BLaER1 treated with 17β-estradiol and CSF1 and Interleukin-3, amounts not matched to agents 10 nM and 100 nM (cell line): ENCODE results near the gene FCF1.

Experiments
- H3K27ac ChIP-seq, 11 experiments: shearing (Covaris generic); formaldehyde crosslinking; 2 replicates each; pipeline ENCODE4 v1.8.1; 2022
- H3K27me3 ChIP-seq, 11 experiments: shearing (Covaris generic); formaldehyde crosslinking; 2 replicates each; pipeline ENCODE4 v1.8.1; 2022
- H3K36me3 ChIP-seq, 11 experiments: shearing (Covaris generic); formaldehyde crosslinking; 2 replicates each; pipeline ENCODE4 v1.8.1; 2022
- H3K4me1 ChIP-seq, 10 experiments: shearing (Covaris generic); formaldehyde crosslinking; 2 replicates each; pipeline ENCODE4 v1.8.1; 2022
- H3K4me2 ChIP-seq, 11 experiments: shearing (Covaris generic); formaldehyde crosslinking; 2 replicates each; pipeline ENCODE4 v1.8.1; 2022
- H3K4me3 ChIP-seq, 10 experiments: shearing (Covaris generic); formaldehyde crosslinking; 2 replicates each; pipeline ENCODE4 v1.8.1; 2022
- H3K9ac ChIP-seq, 11 experiments: shearing (Covaris generic); formaldehyde crosslinking; 2 replicates each; pipeline ENCODE4 v1.8.1; 2022
- H3K9me3 ChIP-seq, 11 experiments: shearing (Covaris generic); formaldehyde crosslinking; replicated peaks in 1 of 11; 2 replicates each; pipeline ENCODE4 v1.8.1; 2022
- H4K20me1 ChIP-seq, 11 experiments: shearing (Covaris generic); formaldehyde crosslinking; 2 replicates each; pipeline ENCODE4 v1.8.1; 2022
- Cebpa-rat ChIP-seq, 11 experiments: shearing (Covaris generic); IDR thresholded peaks; 2 replicates each; pipeline ENCODE4 v1.8.1; 2022

Gene FCF1

DNA sequence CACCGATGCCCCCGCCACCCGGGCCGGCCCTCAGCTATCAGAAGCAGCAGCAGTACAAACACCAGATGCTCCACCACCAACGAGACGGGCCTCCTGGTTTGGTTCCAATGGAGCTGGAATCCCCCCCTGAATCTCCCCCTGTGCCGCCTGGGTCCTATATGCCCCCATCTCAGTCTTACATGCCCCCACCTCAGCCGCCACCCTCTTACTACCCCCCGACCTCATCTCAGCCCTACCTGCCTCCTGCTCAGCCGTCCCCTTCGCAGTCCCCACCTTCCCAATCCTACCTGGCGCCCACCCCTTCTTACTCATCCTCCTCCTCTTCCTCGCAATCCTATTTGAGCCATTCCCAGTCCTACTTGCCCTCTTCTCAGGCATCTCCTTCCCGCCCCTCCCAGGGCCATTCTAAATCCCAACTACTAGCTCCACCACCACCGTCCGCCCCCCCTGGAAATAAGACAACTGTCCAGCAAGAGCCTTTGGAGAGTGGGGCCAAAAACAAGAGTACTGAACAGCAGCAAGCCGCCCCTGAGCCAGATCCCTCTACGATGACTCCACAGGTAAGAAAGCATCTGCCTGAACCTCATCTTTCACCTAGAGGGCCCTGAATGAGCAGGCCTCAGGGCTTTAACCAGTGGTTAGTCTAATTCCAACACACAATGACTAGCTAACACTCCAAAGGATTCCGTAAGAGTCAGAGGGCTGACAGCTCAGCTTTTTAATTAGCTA lies 51.0 kb downstream of the FCF1 start:
- Histone ChIP-seq H3K9ac (peak overlapping the region; percentile 93 to 100 (median 99)), H3K36me3 (peaks cover 4 to 31% (median 12%) of the 10 kb centered on the region in 11 experiments; a peak in 13 of 22 replicates), H3K4me2 (peak overlapping the region; percentile 87 to 99 (median 95)), H3K4me3 (peak overlapping the region; percentile 78 to 99 (median 92)), H3K4me1 (peaks cover 37 to 50% (median 46%) of the 10 kb centered on the region in 10 experiments), H3K27ac (peak overlapping the region; percentile 89 to 99 (median 98)), H3K9me3 (no peaks in the 10 kb centered on the region), H4K20me1 (peaks cover 34 to 55% (median 52%) of the 10 kb centered on the region in 11 experiments; a peak in 20 of 22 replicates), H3K27me3 (no peaks in the 10 kb centered on the region)
- no peak for TF ChIP-seq Cebpa-rat (IDR thresholded peaks at IDR 0.05)

DNA sequence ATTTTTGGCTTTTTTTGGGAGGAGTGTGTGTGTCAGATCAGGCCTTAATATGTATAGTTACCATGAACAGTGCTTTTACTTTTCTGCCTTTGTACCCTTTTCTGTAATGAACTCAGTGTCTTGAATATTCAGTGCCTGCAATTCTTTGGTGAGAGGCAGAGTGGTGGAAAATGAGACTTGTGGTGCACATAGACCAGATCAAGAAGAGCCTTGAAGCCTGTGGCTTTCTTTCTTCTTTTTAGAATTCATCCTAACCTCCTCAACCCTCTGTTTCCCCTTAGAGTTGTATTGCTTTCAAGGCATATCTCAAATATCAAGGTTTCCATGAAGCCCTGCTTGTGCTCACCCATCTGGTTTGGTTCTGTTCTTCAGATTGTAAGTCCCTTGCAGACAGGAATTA lies 52.8 kb downstream of the FCF1 start:
- peaks cover 36 to 50% (median 45%) of the 10 kb centered on the region in 10 experiments for H3K4me1 ChIP-seq
- peaks cover 45 to 71% (median 67%) of the 10 kb centered on the region in 11 experiments; a peak in 20 of 22 replicates for H4K20me1 ChIP-seq

DNA sequence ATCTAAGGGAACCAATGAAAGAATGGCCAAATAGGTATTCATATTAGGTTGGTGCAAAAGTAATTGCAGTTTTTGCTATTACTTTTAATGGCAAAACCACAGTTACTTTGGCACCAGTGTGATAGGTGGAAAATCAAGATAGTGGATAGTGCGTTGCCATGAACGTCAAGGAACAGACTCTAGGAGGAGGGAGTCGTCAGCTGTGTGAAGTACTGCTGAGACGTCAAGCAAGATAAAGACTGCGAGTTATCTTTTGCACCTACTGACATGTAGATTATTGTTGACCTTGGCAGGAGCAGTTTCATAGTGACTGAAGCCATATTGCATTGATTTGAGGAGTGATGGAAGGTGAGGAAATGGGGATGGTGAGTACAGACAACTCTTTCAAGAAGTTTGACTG lies 58.5 kb downstream of the FCF1 start:
- H3K27me3 ChIP-seq = no peaks in the 10 kb centered on the region
- no peak overlapping the region for H3K4me3 ChIP-seq
- H3K27ac ChIP-seq = no peak overlapping the region
- peaks cover 67 to 100% (median 96%) of the 10 kb centered on the region in 11 experiments; a peak in 20 of 22 replicates for H4K20me1 ChIP-seq
- peaks cover 9 to 77% (median 55%) of the 10 kb centered on the region in 11 experiments; a peak in 21 of 22 replicates for H3K36me3 ChIP-seq
- no peaks in the 10 kb centered on the region for H3K9me3 ChIP-seq
- no peak overlapping the region for H3K4me2 ChIP-seq
- no peak overlapping the region for H3K9ac ChIP-seq
- TF ChIP-seq Cebpa-rat (IDR thresholded peaks at IDR 0.05) = no peak
- H3K4me1 ChIP-seq = peaks cover 22 to 26% (median 23%) of the 10 kb centered on the region in 10 experiments

More for the DNA sequence above, 52.8 kb downstream of the FCF1 start:
- TF ChIP-seq Cebpa-rat (IDR thresholded peaks at IDR 0.05) = no peak
- H3K27me3 ChIP-seq = no peaks in the 10 kb centered on the region
- peak overlapping the region; percentile 93 to 100 (median 99) for H3K9ac ChIP-seq
- peaks cover 5 to 38% (median 19%) of the 10 kb centered on the region in 11 experiments; a peak in 14 of 22 replicates for H3K36me3 ChIP-seq
- H3K4me2 ChIP-seq = peak overlapping the region; percentile 87 to 99 (median 95)
- peak overlapping the region; percentile 78 to 99 (median 92) for H3K4me3 ChIP-seq
- no peaks in the 10 kb centered on the region for H3K9me3 ChIP-seq
- H3K27ac ChIP-seq = no peak overlapping the region

DNA sequence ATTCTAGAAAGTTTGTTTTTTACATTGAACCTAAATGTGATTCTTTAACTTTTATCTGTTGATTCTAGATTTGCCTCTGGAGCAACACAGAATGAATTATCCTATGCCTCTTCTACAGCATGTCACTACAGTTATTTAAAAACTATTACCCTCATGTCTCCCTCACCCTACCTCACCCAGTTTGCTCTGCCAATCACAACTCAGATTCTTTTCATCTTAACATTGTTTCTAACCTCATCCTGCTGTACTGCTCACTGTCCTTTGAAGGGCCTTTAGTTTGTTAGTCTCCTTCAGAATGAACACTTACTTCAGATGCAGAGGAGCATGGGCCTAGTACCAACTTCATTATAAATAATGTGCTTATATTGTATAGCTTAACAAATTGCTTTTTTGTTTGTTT lies 71.7 kb downstream of the FCF1 start:
- no peak overlapping the region for H3K4me2 ChIP-seq
- H3K9me3 ChIP-seq = peaks cover 0 to 26% (median 24%) of the 10 kb centered on the region in 11 experiments; a peak in 19 of 22 replicates
- H3K4me1 ChIP-seq = peaks cover 0 to 10% (median 0%) of the 10 kb centered on the region in 10 experiments; a peak in 5 of 20 replicates
- no peak overlapping the region for H3K9ac ChIP-seq
- TF ChIP-seq Cebpa-rat (IDR thresholded peaks at IDR 0.05) = no peak
- H3K27ac ChIP-seq = no peak overlapping the region
- H3K36me3 ChIP-seq = peaks cover 93 to 100% (median 100%) of the 10 kb centered on the region in 11 experiments
- peaks cover 0 to 71% (median 30%) of the 10 kb centered on the region in 11 experiments; a peak in 14 of 22 replicates for H4K20me1 ChIP-seq
- no peaks in the 10 kb centered on the region for H3K27me3 ChIP-seq
- no peak overlapping the region for H3K4me3 ChIP-seq

DNA sequence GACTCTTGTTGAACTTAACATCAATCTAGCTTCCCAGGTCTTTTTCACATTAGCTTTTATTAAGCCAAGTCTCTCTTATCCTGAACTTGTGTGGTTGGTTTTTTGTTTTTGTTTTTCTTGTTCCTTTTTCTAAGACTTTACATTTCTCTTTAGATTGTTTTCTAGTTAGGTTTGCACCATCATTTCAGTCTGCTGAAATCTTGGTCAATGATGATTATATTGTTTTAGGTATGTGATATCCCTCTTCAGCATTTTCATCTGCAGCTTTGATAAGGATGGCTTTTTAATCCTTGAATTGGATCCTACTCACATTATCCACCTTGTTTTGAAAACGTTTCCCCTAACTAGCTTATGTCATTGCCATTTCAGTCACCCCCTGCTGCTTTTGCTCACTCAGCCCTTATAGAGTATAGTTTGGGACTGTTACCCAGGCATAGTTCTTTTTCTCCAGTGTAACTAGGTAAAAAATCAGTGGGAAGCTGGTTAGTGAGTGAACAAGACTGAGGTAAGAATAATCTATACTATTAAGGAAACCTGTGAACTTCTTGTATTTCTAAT lies 72.2 kb downstream of the FCF1 start:
- H3K27me3 ChIP-seq = no peaks in the 10 kb centered on the region
- H3K27ac ChIP-seq = no peak overlapping the region
- H4K20me1 ChIP-seq = peaks cover 0 to 66% (median 26%) of the 10 kb centered on the region in 11 experiments; a peak in 14 of 22 replicates
- H3K9ac ChIP-seq = no peak overlapping the region
- no peak for TF ChIP-seq Cebpa-rat (IDR thresholded peaks at IDR 0.05)
- peaks cover 0 to 31% (median 29%) of the 10 kb centered on the region in 11 experiments; a peak in 19 of 22 replicates for H3K9me3 ChIP-seq
- no peak overlapping the region for H3K4me3 ChIP-seq
- no peak overlapping the region for H3K4me2 ChIP-seq
- H3K36me3 ChIP-seq = peaks cover 89 to 100% (median 100%) of the 10 kb centered on the region in 11 experiments
- peaks cover 0 to 10% (median 0%) of the 10 kb centered on the region in 10 experiments; a peak in 5 of 20 replicates for H3K4me1 ChIP-seq

DNA sequence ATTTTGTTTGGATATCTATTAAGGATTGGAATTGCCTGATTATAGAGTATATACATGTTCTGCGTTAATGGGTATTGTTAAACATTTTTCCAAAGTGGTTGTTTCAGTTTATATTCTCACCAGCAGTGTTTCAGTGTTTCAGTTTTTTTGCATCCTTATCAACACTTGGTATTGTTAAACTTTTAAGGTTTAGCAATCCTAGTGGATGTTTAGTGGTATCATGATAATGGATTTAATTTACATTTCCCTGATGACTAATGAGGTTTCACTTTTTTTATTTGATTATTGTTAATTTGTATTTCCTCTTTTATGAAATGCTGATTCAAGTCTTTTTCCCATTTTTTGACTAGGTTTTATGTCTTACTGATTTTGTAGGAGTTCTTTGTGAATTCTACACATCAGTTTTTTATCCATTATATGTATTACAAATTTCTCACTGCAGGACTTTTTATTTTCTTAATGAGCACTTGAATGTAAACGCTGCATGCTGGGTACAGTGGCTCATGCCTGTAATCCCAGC lies 73.9 kb downstream of the FCF1 start:
- no peak overlapping the region; a peak in 1 of 22 replicates for H3K27ac ChIP-seq
- peaks cover 0 to 10% (median under 1%) of the 10 kb centered on the region in 10 experiments; a peak in 9 of 20 replicates for H3K4me1 ChIP-seq
- H3K36me3 ChIP-seq = peaks cover 82 to 99% (median 94%) of the 10 kb centered on the region in 11 experiments
- H3K9me3 ChIP-seq = peaks cover 8 to 43% (median 40%) of the 10 kb centered on the region in 11 experiments; a peak in 21 of 22 replicates
- no peak for TF ChIP-seq Cebpa-rat (IDR thresholded peaks at IDR 0.05)
- no peaks in the 10 kb centered on the region for H3K27me3 ChIP-seq
- no peak overlapping the region for H3K4me3 ChIP-seq
- H3K9ac ChIP-seq = no peak overlapping the region
- peaks cover 0 to 59% (median 21%) of the 10 kb centered on the region in 11 experiments; a peak in 13 of 22 replicates for H4K20me1 ChIP-seq
- peak overlapping the region in 3 of 11 experiments; percentile 18 to 30 (median 19); a peak in 2 of 22 replicates for H3K4me2 ChIP-seq
